B cell (primary cell): ENCODE measurements around the gene ST6GALNAC5. TPM values are rescaled to one million over a fixed set of nuclear protein-coding genes. Genes with fewer than 3 reads are reported as not detected.

Experiments used
- ATAC-seq: fragments of 200-7000 bp; cut with Tn5 transposase; one replicate; pipeline ENCODE4 v1.10.0; 2021; ENCODE audit warnings: low read depth, mild to moderate bottlenecking, moderate number of reproducible peaks, moderate library complexity
- CTCF ChIA-PET: fragments of 350-600 bp; sonication (Branson Sonifier 250); formaldehyde crosslinking; loops from one replicate; lab custom pipeline; 2021; ENCODE audit warnings: antibody characterized with exemption, inconsistent platforms; lab: Charles Lee
- POLR2A ChIA-PET: fragments of 350-600 bp; sonication (Branson Sonifier 250); formaldehyde crosslinking; loops from one replicate; lab custom pipeline; 2021; ENCODE audit warnings: antibody characterized with exemption; lab: Charles Lee
- DNase-seq: peaks from one replicate; pipeline ENCODE4 v3.0.0; 2013
- H2AFZ ChIP-seq: 2 replicates; pipeline ENCODE4 v1.6.1; 2012; ENCODE audit warnings: mild to moderate bottlenecking, low read depth, low read length; ENCODE audit not compliant: insufficient read depth, poor library complexity, severe bottlenecking
- H3K27ac ChIP-seq, 2 donors: 1 replicate in 1 of 2; 2 replicates in 1 of 2; pipeline ENCODE4 v1.5.1; 2012 to 2013; ENCODE audit warnings: low read length in 2 of 2, mild to moderate bottlenecking in 2 of 2, moderate library complexity in 1 of 2
- H3K27me3 ChIP-seq, 4 experiments: fragments of 200-600 bp in 1 of 4; sonication (generic) in 1 of 4; replicated peaks in 1 of 4; 1 replicate in 2 of 4; 2 replicates in 2 of 4; pipeline versions ENCODE4 v1.6.1 to v1.7.0; 2013 to 2016; ENCODE audit warnings: low read length in 3 of 4, mild to moderate bottlenecking in 2 of 4, mixed read lengths in 1 of 4, moderate library complexity in 1 of 4; ENCODE audit not compliant: insufficient read depth in 4 of 4, control insufficient read depth in 3 of 4; ENCODE audit errors: control extremely low read depth in 1 of 4
- H3K36me3 ChIP-seq, 2 experiments: replicated peaks in 1 of 2; 1 replicate in 1 of 2; 2 replicates in 1 of 2; pipeline versions ENCODE4 v1.6.1 to v1.7.1; 2013; ENCODE audit warnings: low read length in 1 of 2; ENCODE audit not compliant: insufficient read depth in 2 of 2, control insufficient read depth in 1 of 2; ENCODE audit errors: control extremely low read depth in 1 of 2, extremely low read depth in 1 of 2
- H3K4me1 ChIP-seq, 2 donors: fragments of 200-600 bp in 1 of 2; sonication (generic) in 1 of 2; 1 replicate in 1 of 2; 2 replicates in 1 of 2; pipeline versions ENCODE4 v1.5.1 to v1.6.1; 2013 to 2017; ENCODE audit warnings: low read length in 2 of 2; ENCODE audit not compliant: control insufficient read depth in 2 of 2, insufficient read depth in 2 of 2
- H3K4me2 ChIP-seq: replicated peaks from 2 replicates; pipeline ENCODE3; 2012; ENCODE audit warnings: mild to moderate bottlenecking, low read depth, low read length; ENCODE audit not compliant: poor library complexity, severe bottlenecking
- H3K4me3 ChIP-seq, 5 experiments: fragments of 200-600 bp in 1 of 5; sonication (generic) in 1 of 5; 1 replicate in 3 of 5; 2 replicates in 2 of 5; pipeline versions ENCODE4 v1.5.1 to v1.7.0; 2011 to 2016; ENCODE audit warnings: low read length in 4 of 5, mild to moderate bottlenecking in 4 of 5, low read depth in 2 of 5, control low read depth in 1 of 5, moderate library complexity in 1 of 5; ENCODE audit not compliant: insufficient read depth in 1 of 5; ENCODE audit errors: control extremely low read depth in 1 of 5, extremely low read depth in 1 of 5
- H3K79me2 ChIP-seq: fragments of 200-600 bp; sonication (generic); one replicate; pipeline ENCODE4 v1.6.0; 2016; ENCODE audit warnings: low read length; ENCODE audit not compliant: control insufficient read depth, insufficient read depth
- H3K9ac ChIP-seq: fragments of 200-600 bp; sonication (generic); 2 replicates; pipeline ENCODE4 v1.6.1; 2017; ENCODE audit warnings: mild to moderate bottlenecking, low read length, moderate library complexity
- H3K9me3 ChIP-seq, 3 donors: one replicate each; pipeline versions ENCODE4 v1.6.1 to v1.7.1; 2013; ENCODE audit warnings: low read length in 2 of 3; ENCODE audit not compliant: control insufficient read depth in 2 of 3, insufficient read depth in 1 of 3; ENCODE audit errors: control extremely low read depth in 1 of 3
- H4K20me1 ChIP-seq: 2 replicates; pipeline ENCODE4 v1.6.0; 2012; ENCODE audit warnings: mild to moderate bottlenecking, low read length; ENCODE audit not compliant: insufficient read depth, control insufficient read depth, poor library complexity, severe bottlenecking
- H3K27ac Mint-ChIP-seq: one replicate; pipeline ENCODE4 v1.8.0; 2021; ENCODE audit warnings: mixed read lengths
- H3K27me3 Mint-ChIP-seq: one replicate; pipeline ENCODE4 v1.8.0; 2021; ENCODE audit warnings: mixed read lengths
- H3K4me1 Mint-ChIP-seq: one replicate; pipeline ENCODE4 v1.8.0; 2021; ENCODE audit warnings: mixed read lengths
- H3K4me3 Mint-ChIP-seq: one replicate; pipeline ENCODE4 v1.8.0; 2021; ENCODE audit warnings: mixed read lengths
- H3K9me3 Mint-ChIP-seq: one replicate; pipeline ENCODE4 v1.8.0; 2022; ENCODE audit warnings: mixed read lengths; ENCODE audit not compliant: insufficient read depth
- EZH2 ChIP-seq: IDR thresholded peaks from 2 replicates; pipeline ENCODE4 v1.6.1; 2012; ENCODE audit warnings: borderline replicate concordance, low read depth, mild to moderate bottlenecking, moderate library complexity, low read length; ENCODE audit not compliant: insufficient read depth, poor library complexity, severe bottlenecking
- WGBS: methylation state at CpG from one replicate; pipeline ENCODE4 v1.1.5; 2013; ENCODE audit warnings: missing lambda C conversion rate; ENCODE audit not compliant: insufficient coverage; 5-methylcytosine and 5-hydroxymethylcytosine counted together
- intact Hi-C: fragments of 100-400 bp; cut with micrococcal nuclease; formaldehyde crosslinking; loops from one replicate; pipeline ENCODE4 v1.10.0; 2022
- polyA plus RNA-seq: library from polyadenylated mRNA; depleted of rRNA; stranded (reverse); fragments of >200 nt; gene quantifications from 2 replicates; pipeline ENCODE4 v1.2.3, GENCODE V29; 2012
- total RNA-seq, 2 donors: library from RNA; stranded (reverse); fragments of 120-200 nt in 1 of 2; gene quantifications; 1 replicate in 1 of 2; 2 replicates in 1 of 2; pipeline versions ENCODE4 v1.2.3 to v1.2.4, GENCODE V29; 2013 to 2022
- TF ChIP-seq, protein P1 (sequence below): fragments of 200-600 bp; IDR thresholded peaks from one replicate; pipeline ENCODE4 v1.8.0; 2022; ENCODE audit warnings: antibody characterized with exemption, mild to moderate bottlenecking

ST6GALNAC5 gene
- total and polyA plus RNA-seq, 2 donors (not counting 1 experiment from before 2014, with no cell fraction given), result not detected

DNA sequence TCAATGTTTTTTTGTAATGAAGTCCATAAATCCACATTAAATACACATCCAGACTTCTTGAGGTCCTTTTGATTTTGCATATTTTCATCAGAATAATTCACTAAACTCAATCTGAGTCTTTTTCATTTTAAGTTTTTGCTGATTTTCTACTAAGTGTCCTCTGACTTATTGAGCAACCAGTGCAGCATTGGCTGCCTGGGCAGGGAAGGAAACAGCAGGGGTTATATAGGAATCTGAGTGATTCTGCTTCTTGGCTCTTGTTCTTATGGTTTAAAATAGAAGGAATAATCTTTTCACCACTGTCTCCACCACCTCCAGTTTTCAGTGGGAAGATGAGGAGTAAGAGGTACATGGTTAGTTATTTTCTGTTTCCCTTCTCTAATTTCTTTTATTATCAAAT is 88.4 kb downstream of the ST6GALNAC5 start:
- no peaks in the 10 kb centered on the region for H3K9me3 Mint-ChIP-seq
- H3K9ac ChIP-seq, result no peak overlapping the region
- ATAC-seq, result no peak
- H3K4me1 Mint-ChIP-seq, result no peaks in the 10 kb centered on the region
- H3K27me3 ChIP-seq, result no peaks in the 10 kb centered on the region
- no peak overlapping the region for H2AFZ ChIP-seq
- no peak overlapping the region for H3K27ac ChIP-seq
- H3K4me2 ChIP-seq, result no peak overlapping the region
- no peaks in the 10 kb centered on the region for H3K36me3 ChIP-seq
- no peaks in the 10 kb centered on the region for H3K27me3 Mint-ChIP-seq
- intact Hi-C loops, result no loop called here
- no peaks in the 10 kb centered on the region for H3K9me3 ChIP-seq
- no peak overlapping the region for H3K27ac Mint-ChIP-seq
- no peak overlapping the region for H3K4me3 ChIP-seq
- ChIA-PET POLR2A (no interaction called here), CTCF (no interaction called here)
- TF ChIP-seq EZH2, result no peak
- TF ChIP-seq, protein P1, sequence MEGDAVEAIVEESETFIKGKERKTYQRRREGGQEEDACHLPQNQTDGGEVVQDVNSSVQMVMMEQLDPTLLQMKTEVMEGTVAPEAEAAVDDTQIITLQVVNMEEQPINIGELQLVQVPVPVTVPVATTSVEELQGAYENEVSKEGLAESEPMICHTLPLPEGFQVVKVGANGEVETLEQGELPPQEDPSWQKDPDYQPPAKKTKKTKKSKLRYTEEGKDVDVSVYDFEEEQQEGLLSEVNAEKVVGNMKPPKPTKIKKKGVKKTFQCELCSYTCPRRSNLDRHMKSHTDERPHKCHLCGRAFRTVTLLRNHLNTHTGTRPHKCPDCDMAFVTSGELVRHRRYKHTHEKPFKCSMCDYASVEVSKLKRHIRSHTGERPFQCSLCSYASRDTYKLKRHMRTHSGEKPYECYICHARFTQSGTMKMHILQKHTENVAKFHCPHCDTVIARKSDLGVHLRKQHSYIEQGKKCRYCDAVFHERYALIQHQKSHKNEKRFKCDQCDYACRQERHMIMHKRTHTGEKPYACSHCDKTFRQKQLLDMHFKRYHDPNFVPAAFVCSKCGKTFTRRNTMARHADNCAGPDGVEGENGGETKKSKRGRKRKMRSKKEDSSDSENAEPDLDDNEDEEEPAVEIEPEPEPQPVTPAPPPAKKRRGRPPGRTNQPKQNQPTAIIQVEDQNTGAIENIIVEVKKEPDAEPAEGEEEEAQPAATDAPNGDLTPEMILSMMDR, result no peak
- H3K4me1 ChIP-seq, result no peaks in the 10 kb centered on the region
- H3K79me2 ChIP-seq, result no peaks in the 10 kb centered on the region
- no peak overlapping the region for H3K4me3 Mint-ChIP-seq
- H4K20me1 ChIP-seq, result no peaks in the 10 kb centered on the region
- no peak for DNase-seq

DNA sequence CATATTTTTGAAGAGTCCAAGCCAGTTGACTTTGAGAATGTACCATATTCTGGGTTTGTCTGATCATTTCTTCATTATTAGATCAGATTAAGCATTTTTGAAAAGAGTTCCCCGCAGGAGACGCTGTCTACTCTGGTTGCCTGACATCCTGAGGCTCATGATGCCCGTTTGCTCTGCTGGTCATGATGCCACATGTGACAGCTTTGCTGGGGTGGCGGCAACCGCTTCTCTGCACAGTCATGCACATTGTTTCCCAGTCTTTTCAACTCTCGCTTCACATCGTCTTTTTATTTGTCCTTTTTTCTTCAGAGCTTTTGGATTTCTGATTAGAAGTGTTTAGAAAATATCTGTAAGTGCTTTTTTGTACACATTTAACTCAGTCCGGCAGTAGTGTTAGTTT is 90.7 kb downstream of the ST6GALNAC5 start:
- no peaks in the 10 kb centered on the region for H3K79me2 ChIP-seq
- ATAC-seq (no peak), DNase-seq (no peak)
- CTCF ChIA-PET, result no interaction called here
- WGBS, result 95% methylated on average over 3 of the region's 8 CpGs
- no peaks in the 10 kb centered on the region for H3K27me3 ChIP-seq
- Mint-ChIP-seq H3K4me3 (no peak overlapping the region), H3K4me1 (no peaks in the 10 kb centered on the region), H3K27me3 (no peaks in the 10 kb centered on the region), H3K9me3 (no peaks in the 10 kb centered on the region), H3K27ac (no peak overlapping the region)
- H4K20me1 ChIP-seq, result no peaks in the 10 kb centered on the region
- no peak overlapping the region for H3K27ac ChIP-seq
- no peaks in the 10 kb centered on the region for H3K4me1 ChIP-seq
- no peak overlapping the region for H2AFZ ChIP-seq
- TF ChIP-seq EZH2, result no peak
- TF ChIP-seq, protein P1, result no peak
- H3K9me3 ChIP-seq, result no peaks in the 10 kb centered on the region
- no peak overlapping the region for H3K4me3 ChIP-seq
- intact Hi-C loops, result no loop called here
- POLR2A ChIA-PET, result no interaction called here
- H3K9ac ChIP-seq, result no peak overlapping the region
- H3K4me2 ChIP-seq, result no peak overlapping the region
- no peaks in the 10 kb centered on the region for H3K36me3 ChIP-seq
